H1 (cell line): Measurements from ENCODE around the gene ZNF132. TPM values are rescaled to one million over a fixed set of nuclear protein-coding genes. Genes with fewer than 3 reads are reported as not detected.

Experiments used
- CTCF ChIA-PET: fragments of 300-600 bp; sonication (Branson Sonifier 250); formaldehyde crosslinking; loops from one replicate; lab custom pipeline; 2021; ENCODE audit not compliant: partially characterized antibody; lab: Charles Lee
- POLR2A ChIA-PET: fragments of 300-600 bp; sonication (Branson Sonifier 250); formaldehyde crosslinking; loops from one replicate; lab custom pipeline; 2021; ENCODE audit warnings: inconsistent platforms; ENCODE audit not compliant: partially characterized antibody; lab: Charles Lee
- DNase-seq, 2 experiments: peaks; one replicate each; pipeline versions ENCODE4 v3.0.0 to v3.0.0-alpha.2; 2010 to 2022; ENCODE audit warnings: low spot score in 2 of 2, low read depth in 1 of 2, mixed read lengths in 1 of 2
- FAIRE-seq: peaks from 2 replicates; lab custom pipeline; 2011; peaks lifted over from hg19 to GRCh38; lab: Jason Lieb, UNC
- H2AFZ ChIP-seq: 2 replicates; pipeline ENCODE4 v1.8.1; 2012; ENCODE audit warnings: low read length, inconsistent platforms
- H2AK5ac ChIP-seq: 2 replicates; pipeline ENCODE4 v1.6.1; 2013; ENCODE audit warnings: low read depth, low read length
- H2BK120ac ChIP-seq: replicated peaks from 2 replicates; pipeline ENCODE3; 2013; ENCODE audit warnings: low read depth, low read length, inconsistent platforms
- H2BK12ac ChIP-seq: 2 replicates; pipeline ENCODE4 v1.6.1; 2013; ENCODE audit warnings: low read depth, low read length
- H2BK15ac ChIP-seq: 2 replicates; pipeline ENCODE4 v1.6.1; 2013; ENCODE audit warnings: low read length
- H2BK20ac ChIP-seq: 2 replicates; pipeline ENCODE4 v1.6.1; 2013; ENCODE audit warnings: low read length
- H2BK5ac ChIP-seq: 2 replicates; pipeline ENCODE4 v1.6.1; 2013; ENCODE audit warnings: low read depth, low read length
- H3K14ac ChIP-seq: 2 replicates; pipeline ENCODE4 v1.6.1; 2013; ENCODE audit warnings: inconsistent platforms; ENCODE audit not compliant: insufficient read length
- H3K18ac ChIP-seq: 2 replicates; pipeline ENCODE4 v1.6.1; 2013; ENCODE audit warnings: low read length; ENCODE audit errors: extremely low read depth
- H3K23ac ChIP-seq: 2 replicates; pipeline ENCODE4 v1.6.1; 2013; ENCODE audit warnings: inconsistent platforms; ENCODE audit not compliant: insufficient read length
- H3K23me2 ChIP-seq: 2 replicates; pipeline ENCODE4 v1.6.1; 2013; ENCODE audit warnings: low read depth, low read length
- H3K27ac ChIP-seq: 2 replicates; pipeline ENCODE4 v1.6.1; 2011; ENCODE audit warnings: low read depth, low read length, inconsistent platforms
- H3K27me3 ChIP-seq, 4 experiments: replicated peaks in 1 of 4; 1 replicate in 1 of 4; 2 replicates in 3 of 4; pipeline versions ENCODE4 v1.6.1 to v1.8.1; 2011 to 2013; ENCODE audit warnings: low read length in 3 of 4, mild to moderate bottlenecking in 3 of 4, inconsistent platforms in 2 of 4, mixed read lengths in 2 of 4, moderate library complexity in 1 of 4; ENCODE audit not compliant: control insufficient read depth in 3 of 4, insufficient read depth in 3 of 4; ENCODE audit errors: extremely low read depth in 1 of 4
- H3K36me3 ChIP-seq, 4 experiments: 2 replicates each; pipeline versions ENCODE4 v1.6.1 to v1.8.1; 2011 to 2013; ENCODE audit warnings: mild to moderate bottlenecking in 4 of 4, low read length in 3 of 4, moderate library complexity in 2 of 4, control low read depth in 1 of 4, inconsistent platforms in 1 of 4; ENCODE audit not compliant: insufficient read depth in 4 of 4, control insufficient read depth in 2 of 4
- H3K4ac ChIP-seq: replicated peaks from 2 replicates; pipeline ENCODE3; 2013; ENCODE audit warnings: low read length, low read depth, mixed read lengths, inconsistent platforms; ENCODE audit not compliant: insufficient read length
- H3K4me1 ChIP-seq, 4 experiments: replicated peaks in 1 of 4; 1 replicate in 1 of 4; 2 replicates in 3 of 4; pipeline versions ENCODE4 v1.6.1 to v1.8.1; 2011 to 2013; ENCODE audit warnings: low read length in 3 of 4, inconsistent platforms in 2 of 4, mixed read lengths in 1 of 4; ENCODE audit not compliant: insufficient read depth in 4 of 4, control insufficient read depth in 3 of 4
- H3K4me2 ChIP-seq, 2 experiments: 2 replicates each; pipeline versions ENCODE4 v1.6.1 to v1.8.1; 2011 to 2013; ENCODE audit warnings: low read depth in 2 of 2, low read length in 2 of 2, control low read depth in 1 of 2, inconsistent platforms in 1 of 2, mild to moderate bottlenecking in 1 of 2; ENCODE audit not compliant: insufficient read depth in 1 of 2
- H3K4me3 ChIP-seq, 4 experiments: fragments of 200-600, 300-600 bp in 1 of 4; sonication (generic), shearing (Covaris generic), sonication (Bioruptor Twin) in 1 of 4; 2 replicates each; pipeline versions ENCODE4 v1.5.1 to v1.8.1; 2011 to 2016; ENCODE audit warnings: low read length in 4 of 4, low read depth in 3 of 4, control low read depth in 2 of 4, inconsistent platforms in 2 of 4, mild to moderate bottlenecking in 2 of 4, mixed read lengths in 1 of 4, moderate library complexity in 1 of 4; ENCODE audit not compliant: insufficient read depth in 2 of 4; ENCODE audit errors: extremely low read depth in 1 of 4
- H3K56ac ChIP-seq: replicated peaks from 2 replicates; pipeline ENCODE3; 2013; ENCODE audit warnings: low read depth, mild to moderate bottlenecking, mixed read lengths, low read length, inconsistent platforms; ENCODE audit not compliant: insufficient read length
- H3K79me1 ChIP-seq: 2 replicates; pipeline ENCODE4 v1.6.1; 2013; ENCODE audit warnings: low read depth, low read length, control low read depth
- H3K79me2 ChIP-seq, 2 experiments: 2 replicates each; pipeline versions ENCODE4 v1.6.1 to v1.8.1; 2012 to 2013; ENCODE audit warnings: low read length in 2 of 2, mild to moderate bottlenecking in 2 of 2, inconsistent platforms in 1 of 2; ENCODE audit not compliant: insufficient read depth in 2 of 2, control insufficient read depth in 1 of 2
- H3K9ac ChIP-seq, 4 experiments: replicated peaks in 1 of 4; 1 replicate in 1 of 4; 2 replicates in 3 of 4; pipeline versions ENCODE4 v1.6.1 to v1.8.1; 2011 to 2013; ENCODE audit warnings: low read depth in 3 of 4, low read length in 3 of 4, control low read depth in 2 of 4, mild to moderate bottlenecking in 2 of 4, moderate library complexity in 2 of 4, inconsistent platforms in 1 of 4; ENCODE audit errors: extremely low read depth in 1 of 4
- H3K9me3 ChIP-seq, 2 experiments: 2 replicates each; pipeline versions ENCODE4 v1.6.1 to v1.8.1; 2012 to 2013; ENCODE audit warnings: mild to moderate bottlenecking in 2 of 2, moderate library complexity in 2 of 2, control low read depth in 1 of 2, inconsistent platforms in 1 of 2, low read depth in 1 of 2, low read length in 1 of 2, mixed read lengths in 1 of 2; ENCODE audit not compliant: insufficient read depth in 2 of 2
- H4K20me1 ChIP-seq, 2 experiments: replicated peaks in 1 of 2; 2 replicates each; pipeline versions ENCODE3 to v1.8.1; 2011 to 2013; ENCODE audit warnings: inconsistent platforms in 2 of 2, low read length in 2 of 2, mild to moderate bottlenecking in 1 of 2; ENCODE audit not compliant: insufficient read depth in 2 of 2, control insufficient read depth in 1 of 2
- H4K5ac ChIP-seq: 2 replicates; pipeline ENCODE4 v1.6.1; 2013; ENCODE audit warnings: low read length, low read depth, mixed read lengths, inconsistent platforms; ENCODE audit not compliant: insufficient read length
- H4K8ac ChIP-seq: 2 replicates; pipeline ENCODE4 v1.8.0; 2013; ENCODE audit warnings: mild to moderate bottlenecking, moderate library complexity, low read length, inconsistent platforms; ENCODE audit not compliant: insufficient read depth; ENCODE audit errors: extremely low read depth
- H4K91ac ChIP-seq: replicated peaks from 2 replicates; pipeline ENCODE3; 2013; ENCODE audit warnings: low read length, mixed read lengths, inconsistent platforms; ENCODE audit not compliant: insufficient read length
- BCL11A ChIP-seq, 2 experiments: IDR thresholded peaks; one replicate each; pipeline ENCODE4 v1.6.1; 2011; ENCODE audit warnings: low read depth in 2 of 2, low read length in 2 of 2, mild to moderate bottlenecking in 2 of 2
- E2F6 ChIP-seq: IDR thresholded peaks from 2 replicates; pipeline ENCODE4 v1.6.1; 2012; ENCODE audit warnings: inconsistent platforms
- JUND ChIP-seq: IDR thresholded peaks from 2 replicates; pipeline ENCODE4 v1.6.1; 2011; ENCODE audit warnings: mild to moderate bottlenecking, improper control_type of control experiment, low read length
- KDM4A ChIP-seq: IDR thresholded peaks from one replicate; pipeline ENCODE4 v1.7.1; 2012; ENCODE audit warnings: low read depth, mild to moderate bottlenecking, moderate library complexity, low read length, inconsistent platforms; ENCODE audit not compliant: severe bottlenecking
- MAFK ChIP-seq: IDR thresholded peaks from 2 replicates; pipeline ENCODE4 v1.6.1; 2012; ENCODE audit warnings: low read depth, mild to moderate bottlenecking, improper control_type of control experiment, low read length
- RNF2 ChIP-seq: fragments of 200-900, 300-1000 bp; sonication (generic); IDR thresholded peaks from 2 replicates; pipeline ENCODE4 v1.7.1; 2016; ENCODE audit warnings: borderline replicate concordance, low read depth, mild to moderate bottlenecking, antibody characterized with exemption, low read length; ENCODE audit not compliant: poor library complexity, severe bottlenecking; ENCODE audit errors: missing control alignments
- USF2 ChIP-seq: IDR thresholded peaks from 2 replicates; pipeline ENCODE4 v1.6.1; 2011; ENCODE audit warnings: low read length, improper control_type of control experiment
- WGBS, 2 experiments: shearing (Covaris generic) in 1 of 2; methylation state at CpG; one replicate each; pipeline versions ENCODE4 v1.1.6 to v1.1.7; 2013 to 2015; ENCODE audit warnings: low lambda C conversion rate in 2 of 2, mixed read lengths in 2 of 2, inconsistent platforms in 1 of 2, low coverage in 1 of 2, missing lambda C conversion rate in 1 of 2; ENCODE audit not compliant: insufficient replicate concordance in 2 of 2, insufficient coverage in 1 of 2, insufficient read length in 1 of 2; ENCODE audit errors: extremely low coverage in 1 of 2, missing lambda C conversion rate in 1 of 2; 5-methylcytosine and 5-hydroxymethylcytosine counted together
- polyA plus RNA-seq, 7 experiments: library from polyadenylated mRNA; depleted of rRNA in 3 of 7; stranded (reverse) in 5 of 7; unstranded in 2 of 7; fragments of >200 nt in 5 of 7; fragments of 200-250 nt in 2 of 7; gene quantifications; 1 replicate in 5 of 7; 2 replicates in 1 of 7; 4 replicates in 1 of 7; pipeline versions ENCODE4 v1.2.1 to v1.2.3, GENCODE V29; 2011 to 2013; ENCODE audit warnings: missing spikeins in 2 of 7, mixed read lengths in 2 of 7
- total RNA-seq: library from RNA; stranded (reverse); fragmentation: NEBNext Ultra II Directional; extraction: Animal tissue kit (Norgen Biotek cat#: 25700); gene quantifications from 2 replicates; pipeline ENCODE4 v1.2.1, GENCODE V29; 2021

Gene ZNF132
- total and polyA plus RNA-seq, 2 of the 8 experiments (the other 6 are each of a cell fraction or from before 2014, with no cell fraction given) = 0.89 to 1.9 TPM

DNA sequence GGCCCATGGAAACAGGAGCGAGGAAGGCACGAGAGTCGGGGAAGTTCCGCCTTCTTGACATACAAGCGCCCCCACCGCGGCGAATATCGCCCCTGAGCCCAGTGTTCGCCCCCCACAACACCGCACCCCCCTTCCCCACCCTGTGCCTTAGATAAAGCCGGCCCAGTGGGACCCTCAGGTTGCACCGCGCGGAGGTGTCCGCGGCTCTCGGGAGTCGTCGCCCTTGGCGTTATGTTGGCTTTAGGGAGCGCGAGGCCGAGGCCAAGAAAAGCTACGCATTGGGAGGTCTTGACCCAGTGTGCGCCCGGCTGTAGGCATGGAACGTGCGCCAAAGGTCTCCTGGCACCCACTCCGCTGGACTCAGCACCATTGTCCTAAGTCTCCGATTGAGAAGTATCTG lies 603 bp upstream of the ZNF132 start:
- H4K8ac ChIP-seq = peak overlapping the region; percentile 58
- H3K56ac ChIP-seq = no peak overlapping the region
- WGBS, 2 experiments = 63% methylated on average over 22 of the region's 31 CpGs; no CpG with 5 or more reads in 1 of the 2 experiments
- H3K4ac ChIP-seq = no peak overlapping the region
- 0 out of 2 replicates have a peak, but pooled peaks cover 2% of the 10 kb centered on the region for H3K79me1 ChIP-seq
- no peak overlapping the region for H3K14ac ChIP-seq
- no peak for DNase-seq
- H3K79me2 ChIP-seq = no peaks in the 10 kb centered on the region
- no peak overlapping the region for H3K9ac ChIP-seq
- H3K4me3 ChIP-seq = peak overlapping the region; percentile 82 to 96 (median 90)
- peaks cover 9% of the 10 kb centered on the region; the same call in 1 of the 2 replicates for H3K23me2 ChIP-seq
- no peak overlapping the region for H4K91ac ChIP-seq
- H2BK120ac ChIP-seq = no peak overlapping the region
- TF ChIP-seq KDM4A = peak; percentile 93
- no peak for TF ChIP-seq BCL11A (IDR thresholded peaks at IDR 0.05; ENCODE audit: low read depth in 2 of 2, low read length in 2 of 2)
- TF ChIP-seq JUND = no peak
- no peak for TF ChIP-seq MAFK
- no peak for TF ChIP-seq E2F6
- no peak for TF ChIP-seq USF2
- peak; percentile 33 for TF ChIP-seq RNF2
- TF ChIP-seq, all 59 proteins: peak for 2
- Histone ChIP-seq H3K36me3 (peaks cover 0 to 14% (median 9%) of the 10 kb centered on the region in 4 experiments; a peak in 5 of 8 replicates), H3K27ac (no peak overlapping the region), H2AK5ac (no peak overlapping the region), H2AFZ (no peak overlapping the region), H2BK15ac (no peak overlapping the region), H4K20me1 (no peaks in the 10 kb centered on the region), H3K4me1 (peaks cover 0 to 5% (median 3%) of the 10 kb centered on the region in 4 experiments; a peak in 4 of 7 replicates), H2BK20ac (no peak overlapping the region), H2BK5ac (no peak overlapping the region; the same call in 1 of the 2 replicates), H3K4me2 (peak overlapping the region; percentile 85 to 96), H3K18ac (peak overlapping the region; percentile 27; the same call in 1 of the 2 replicates), H3K23ac (no peak overlapping the region), H3K9me3 (peaks cover 14 to 21% of the 10 kb centered on the region in 2 experiments; a peak in 3 of 4 replicates), H2BK12ac (no peak overlapping the region), H3K27me3 (peaks cover 0 to 8% (median 2%) of the 10 kb centered on the region in 4 experiments; a peak in 4 of 7 replicates), H4K5ac (no peak overlapping the region)
- no peak for FAIRE-seq
- ChIA-PET CTCF (no interaction called here), POLR2A (interaction anchor here (0.5 to 2.6 kb wide), 5 partner anchors 11 to 79 kb away, joined by 3 to 13 read pairs (median 3); partner anchors contain the start of genes ZBTB45, ZNF324B and ZNF584)
